CD14-positive monocyte (primary cell): ENCODE measurements around the gene KCNMA1. TPM values are rescaled to one million over a fixed set of nuclear protein-coding genes. Genes with fewer than 3 reads are reported as not detected.

ENCODE experiments used
- DNase-seq, 3 donors: peaks; one replicate each; pipeline ENCODE4 v3.0.0-alpha.2; 2011 to 2022
- H2AFZ ChIP-seq: 2 replicates; pipeline ENCODE4 v1.6.0; 2012; ENCODE audit warnings: mild to moderate bottlenecking, low read depth, low read length, inconsistent platforms; ENCODE audit not compliant: insufficient read depth, poor library complexity, severe bottlenecking
- H3K27ac ChIP-seq, 2 donors: 1 replicate in 1 of 2; 2 replicates in 1 of 2; pipeline ENCODE4 v1.5.1; 2012 to 2013; ENCODE audit warnings: low read length in 2 of 2, control low read depth in 1 of 2, inconsistent platforms in 1 of 2, low read depth in 1 of 2, mild to moderate bottlenecking in 1 of 2
- H3K27me3 ChIP-seq, 2 donors: one replicate each; pipeline versions ENCODE4 v1.6.0 to v1.6.1; 2011 to 2013; ENCODE audit warnings: low read length in 2 of 2; ENCODE audit not compliant: control insufficient read depth in 2 of 2, insufficient read depth in 2 of 2
- H3K36me3 ChIP-seq, 2 donors: replicated peaks in 1 of 2; 1 replicate in 1 of 2; 2 replicates in 1 of 2; pipeline versions ENCODE4 v1.5.1 to v1.6.1; 2012 to 2013; ENCODE audit warnings: low read length in 2 of 2, control low read depth in 1 of 2, inconsistent platforms in 1 of 2, mild to moderate bottlenecking in 1 of 2; ENCODE audit not compliant: insufficient read depth in 2 of 2, control insufficient read depth in 1 of 2
- H3K4me1 ChIP-seq, 2 donors: 1 replicate in 1 of 2; 2 replicates in 1 of 2; pipeline versions ENCODE4 v1.5.1 to v1.6.1; 2012 to 2013; ENCODE audit warnings: low read length in 2 of 2, control low read depth in 1 of 2, inconsistent platforms in 1 of 2, mild to moderate bottlenecking in 1 of 2, moderate library complexity in 1 of 2; ENCODE audit not compliant: insufficient read depth in 2 of 2, control insufficient read depth in 1 of 2
- H3K4me2 ChIP-seq: replicated peaks from 2 replicates; pipeline ENCODE3; 2012; ENCODE audit warnings: low read length, moderate library complexity, mild to moderate bottlenecking; ENCODE audit not compliant: poor library complexity, severe bottlenecking; ENCODE audit errors: extremely low read depth
- H3K4me3 ChIP-seq, 3 experiments: fragments of 200-600 bp in 1 of 3; sonication (generic) in 1 of 3; replicated peaks in 1 of 3; 1 replicate in 2 of 3; 2 replicates in 1 of 3; pipeline ENCODE4 v1.5.1; 2011 to 2013; ENCODE audit warnings: low read length in 3 of 3, mild to moderate bottlenecking in 3 of 3, control low read depth in 2 of 3, low read depth in 2 of 3, inconsistent platforms in 1 of 3, moderate library complexity in 1 of 3
- H3K79me2 ChIP-seq: 2 replicates; pipeline ENCODE4 v1.6.0; 2012; ENCODE audit warnings: mild to moderate bottlenecking, control low read depth, inconsistent platforms, low read length, moderate library complexity; ENCODE audit not compliant: insufficient read depth
- H3K9ac ChIP-seq: 2 replicates; pipeline ENCODE4 v1.6.0; 2017; ENCODE audit warnings: low read length, mild to moderate bottlenecking; ENCODE audit not compliant: insufficient read depth, poor library complexity, severe bottlenecking
- H3K9me3 ChIP-seq, 2 donors: replicated peaks in 1 of 2; 1 replicate in 1 of 2; 2 replicates in 1 of 2; pipeline versions ENCODE4 v1.5.1 to v1.6.1; 2012 to 2013; ENCODE audit warnings: low read length in 2 of 2, control low read depth in 1 of 2; ENCODE audit not compliant: control insufficient read depth in 1 of 2, insufficient read depth in 1 of 2
- H4K20me1 ChIP-seq: 2 replicates; pipeline ENCODE4 v1.6.0; 2012; ENCODE audit warnings: mild to moderate bottlenecking, low read length, control low read depth, moderate library complexity; ENCODE audit not compliant: insufficient read depth
- H3K27ac Mint-ChIP-seq, 7 donors: one replicate each; pipeline ENCODE4 v1.8.0; 2020; ENCODE audit warnings: mild to moderate bottlenecking in 7 of 7, mixed read lengths in 7 of 7, moderate library complexity in 6 of 7, inconsistent platforms in 2 of 7
- H3K27me3 Mint-ChIP-seq, 3 donors: one replicate each; pipeline ENCODE4 v1.8.0; 2021 to 2022; ENCODE audit warnings: low read depth in 3 of 3, mild to moderate bottlenecking in 3 of 3, mixed read lengths in 3 of 3, moderate library complexity in 3 of 3, inconsistent platforms in 1 of 3
- H3K36me3 Mint-ChIP-seq, 2 donors: one replicate each; pipeline ENCODE4 v1.8.0; 2020; ENCODE audit warnings: mixed read lengths in 2 of 2, inconsistent platforms in 1 of 2, mild to moderate bottlenecking in 1 of 2
- H3K4me1 Mint-ChIP-seq: one replicate; pipeline ENCODE4 v1.8.0; 2020; ENCODE audit warnings: mild to moderate bottlenecking, mixed read lengths
- H3K4me3 Mint-ChIP-seq, 2 donors: one replicate each; pipeline ENCODE4 v1.8.0; 2020; ENCODE audit warnings: mild to moderate bottlenecking in 2 of 2, mixed read lengths in 2 of 2, moderate library complexity in 1 of 2
- H3K9me3 Mint-ChIP-seq, 7 donors: one replicate each; pipeline ENCODE4 v1.8.0; 2020 to 2022; ENCODE audit warnings: mixed read lengths in 7 of 7, mild to moderate bottlenecking in 6 of 7, moderate library complexity in 6 of 7, inconsistent platforms in 2 of 7
- WGBS: methylation state at CpG from one replicate; pipeline ENCODE4 v1.1.5; 2013; ENCODE audit warnings: missing lambda C conversion rate; ENCODE audit not compliant: insufficient coverage; 5-methylcytosine and 5-hydroxymethylcytosine counted together
- intact Hi-C, 2 donors: fragments of 100-400 bp; cut with micrococcal nuclease; formaldehyde crosslinking; loops; one replicate each; pipeline versions ENCODE4 v1.15.0 to v1.15.1; 2023
- polyA plus RNA-seq, 3 donors: library from polyadenylated mRNA; depleted of rRNA in 1 of 3; unstranded in 2 of 3; stranded (reverse) in 1 of 3; fragments of 300-500 nt in 2 of 3; fragments of >200 nt in 1 of 3; fragmentation: Illumina TruSeq in 2 of 3; gene quantifications; 1 replicate in 2 of 3; 2 replicates in 1 of 3; pipeline ENCODE4 v1.2.3, GENCODE V29; 2012 to 2021
- TF ChIP-seq, protein P1 (sequence below): fragments of 200-600 bp; IDR thresholded peaks from one replicate; pipeline ENCODE4 v1.8.0; 2022; ENCODE audit warnings: antibody characterized with exemption, mild to moderate bottlenecking

KCNMA1 gene
- polyA plus RNA-seq, 3 donors: 0.11 to 1.0 TPM; not detected in 1

GRCh38 chr10:77073663-77073960, 564.0 kb downstream of the KCNMA1 start:
- Mint-ChIP-seq H3K27ac (no peak overlapping the region), H3K4me3 (no peak overlapping the region), H3K27me3 (peaks cover 0 to 2% (median 0%) of the 10 kb centered on the region in 3 donors), H3K9me3 (peaks cover 0 to 3% (median 0%) of the 10 kb centered on the region in 7 donors), H3K4me1 (peaks cover 18% of the 10 kb centered on the region), H3K36me3 (no peaks in the 10 kb centered on the region)
- Histone ChIP-seq H3K4me2 (no peak overlapping the region), H3K4me1 (peaks cover 8 to 16% of the 10 kb centered on the region in 2 donors), H2AFZ (no peak overlapping the region), H4K20me1 (no peaks in the 10 kb centered on the region), H3K79me2 (no peaks in the 10 kb centered on the region), H3K27ac (no peak overlapping the region), H3K9me3 (no peaks in the 10 kb centered on the region), H3K9ac (no peak overlapping the region), H3K36me3 (no peaks in the 10 kb centered on the region), H3K4me3 (no peak overlapping the region), H3K27me3 (no peaks in the 10 kb centered on the region)
- 100% methylated on average over 4 of the region's 5 CpGs for WGBS
- TF ChIP-seq, protein P1, sequence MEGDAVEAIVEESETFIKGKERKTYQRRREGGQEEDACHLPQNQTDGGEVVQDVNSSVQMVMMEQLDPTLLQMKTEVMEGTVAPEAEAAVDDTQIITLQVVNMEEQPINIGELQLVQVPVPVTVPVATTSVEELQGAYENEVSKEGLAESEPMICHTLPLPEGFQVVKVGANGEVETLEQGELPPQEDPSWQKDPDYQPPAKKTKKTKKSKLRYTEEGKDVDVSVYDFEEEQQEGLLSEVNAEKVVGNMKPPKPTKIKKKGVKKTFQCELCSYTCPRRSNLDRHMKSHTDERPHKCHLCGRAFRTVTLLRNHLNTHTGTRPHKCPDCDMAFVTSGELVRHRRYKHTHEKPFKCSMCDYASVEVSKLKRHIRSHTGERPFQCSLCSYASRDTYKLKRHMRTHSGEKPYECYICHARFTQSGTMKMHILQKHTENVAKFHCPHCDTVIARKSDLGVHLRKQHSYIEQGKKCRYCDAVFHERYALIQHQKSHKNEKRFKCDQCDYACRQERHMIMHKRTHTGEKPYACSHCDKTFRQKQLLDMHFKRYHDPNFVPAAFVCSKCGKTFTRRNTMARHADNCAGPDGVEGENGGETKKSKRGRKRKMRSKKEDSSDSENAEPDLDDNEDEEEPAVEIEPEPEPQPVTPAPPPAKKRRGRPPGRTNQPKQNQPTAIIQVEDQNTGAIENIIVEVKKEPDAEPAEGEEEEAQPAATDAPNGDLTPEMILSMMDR: no peak
- DNase-seq: no peak
- intact Hi-C loops: no loop called here

DNA sequence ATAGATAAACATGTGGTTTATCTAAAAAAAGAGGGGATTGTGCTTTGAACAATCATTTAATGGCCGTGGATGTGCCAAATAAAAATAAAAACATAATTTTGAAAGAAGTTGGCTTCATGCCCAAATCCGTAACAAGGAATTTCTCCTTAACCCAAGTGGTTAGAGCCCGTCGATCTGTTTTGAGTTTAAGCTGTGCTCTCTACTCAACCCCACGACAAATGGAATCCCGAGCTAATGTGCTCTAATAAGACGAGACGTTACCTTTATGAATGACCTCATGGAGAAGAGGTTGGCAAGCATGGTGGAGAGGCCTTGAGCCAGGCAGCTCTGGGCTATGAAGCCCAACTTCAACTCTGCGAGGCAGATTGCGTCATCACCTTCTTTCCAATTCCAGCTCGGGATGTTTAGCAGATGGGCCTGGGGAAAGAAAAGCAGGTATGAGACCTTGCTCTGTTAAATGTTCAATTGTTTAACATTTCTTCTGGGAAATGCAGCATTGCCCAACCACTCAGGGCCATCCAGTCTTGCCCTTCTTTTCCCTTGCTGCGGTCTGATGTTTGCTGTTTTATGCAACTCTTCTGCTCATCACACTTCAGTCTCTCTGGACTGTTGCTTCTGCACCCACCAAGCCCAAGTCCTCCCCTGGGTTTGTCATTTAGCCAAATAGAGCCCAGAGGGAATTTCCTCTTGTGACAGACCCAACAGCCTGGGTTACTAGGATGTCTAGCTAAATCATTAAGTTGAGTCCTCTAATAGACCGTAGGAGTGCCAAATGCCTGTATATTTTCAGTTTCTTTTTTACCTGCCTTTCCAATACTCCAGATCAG, 564.6 kb downstream of the KCNMA1 start:
- WGBS: 85% methylated on average over 8 of the region's 13 CpGs
- Histone ChIP-seq H3K27me3 (no peaks in the 10 kb centered on the region), H3K79me2 (no peaks in the 10 kb centered on the region), H3K4me3 (no peak overlapping the region), H3K9ac (no peak overlapping the region), H2AFZ (no peak overlapping the region), H3K27ac (no peak overlapping the region), H3K4me1 (peaks cover 8 to 16% of the 10 kb centered on the region in 2 donors), H3K4me2 (no peak overlapping the region), H4K20me1 (no peaks in the 10 kb centered on the region), H3K36me3 (no peaks in the 10 kb centered on the region), H3K9me3 (no peaks in the 10 kb centered on the region)
- TF ChIP-seq, protein P1: no peak
- peaks cover 18% of the 10 kb centered on the region for H3K4me1 Mint-ChIP-seq
- peaks cover 0 to 3% (median 0%) of the 10 kb centered on the region in 7 donors for H3K9me3 Mint-ChIP-seq
- intact Hi-C loops: no loop called here
- no peaks in the 10 kb centered on the region for H3K36me3 Mint-ChIP-seq
- no peak overlapping the region for H3K4me3 Mint-ChIP-seq
- no peak for DNase-seq
- peaks cover 0 to 2% (median 0%) of the 10 kb centered on the region in 3 donors for H3K27me3 Mint-ChIP-seq
- no peak overlapping the region for H3K27ac Mint-ChIP-seq
